Stimulated activated CD4-positive, alpha-beta T cell treated with anti-CD3 and anti-CD28 coated beads, TNF-alpha, amount 100 ng/mL, for 1 hour (primary cell): ENCODE data around the gene MTMR12.
"Not testable (repeated sequence)": the region's sequence is repeated elsewhere in the genome, so short reads cannot be mapped to it uniquely, and the experiment has no call there.

ENCODE experiments used
- DNase-seq, 3 donors: peaks; one replicate each; pipeline ENCODE4 v3.0.0-alpha.2; 2020; ENCODE audit warnings: low read depth in 3 of 3, low spot score in 1 of 3

Gene MTMR12

GRCh38 chr5:32325616-32326015 lies 12.9 kb upstream of the MTMR12 start:
- DNase-seq = no peak

DNA sequence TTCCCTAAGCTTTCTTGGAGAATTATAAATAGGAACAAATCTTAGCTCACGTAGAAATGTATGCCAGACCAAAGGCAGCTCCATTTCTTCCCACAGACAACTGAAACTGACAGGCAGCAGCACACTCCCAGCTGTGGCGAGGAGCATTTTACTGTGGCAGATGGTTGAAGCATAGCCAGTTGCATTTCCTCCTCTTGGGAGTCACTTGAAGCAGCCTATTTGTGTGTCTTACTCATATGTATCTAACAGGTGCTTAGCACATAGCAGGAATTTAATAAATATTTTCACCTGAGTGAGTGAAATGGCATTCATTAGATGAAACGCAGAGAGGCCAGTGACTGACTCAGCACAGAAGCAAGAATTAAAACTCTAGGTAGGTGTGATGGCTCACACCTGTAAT lies 12.3 kb upstream of the MTMR12 start:
- DNase-seq = no peak

DNA sequence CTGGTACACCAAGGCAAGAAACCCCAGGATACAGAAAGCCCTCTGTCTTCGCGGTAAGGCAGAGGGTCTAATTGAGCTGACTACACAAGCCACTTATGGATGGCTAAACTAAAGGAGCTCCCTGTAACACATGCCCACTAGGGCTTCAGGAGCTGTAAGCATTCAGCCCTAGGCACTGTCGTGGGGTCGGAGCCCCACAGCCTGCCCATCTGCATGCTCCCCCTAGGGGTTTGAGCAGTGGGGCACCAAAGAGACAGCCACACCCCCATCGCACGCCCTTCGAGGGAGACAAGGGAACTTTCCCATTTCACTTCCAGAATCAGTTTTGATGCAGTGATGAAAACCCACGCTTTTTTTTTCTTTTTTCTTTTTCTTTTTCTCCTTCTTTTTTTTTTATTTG lies 11.0 kb upstream of the MTMR12 start:
- no peak for DNase-seq

DNA sequence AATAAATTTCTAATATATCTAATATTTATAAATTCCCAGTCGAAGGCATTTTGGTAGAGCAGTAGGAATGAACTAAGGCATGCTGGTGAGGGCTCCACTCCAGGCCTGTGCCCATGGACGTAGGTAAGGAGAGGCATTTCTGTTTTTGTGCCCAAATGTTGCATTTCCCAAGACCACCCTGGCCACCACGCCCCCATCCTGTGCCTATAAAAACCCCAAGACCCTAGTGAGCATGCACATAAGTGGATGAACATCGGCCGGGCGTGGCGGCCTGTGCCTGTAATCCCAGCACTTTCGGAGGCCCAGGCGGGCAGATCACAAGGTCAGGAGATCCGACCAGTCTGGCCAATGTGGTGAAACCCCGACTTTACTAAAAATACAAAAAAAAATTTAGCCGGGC lies 10.1 kb upstream of the MTMR12 start:
- no peak for DNase-seq

DNA sequence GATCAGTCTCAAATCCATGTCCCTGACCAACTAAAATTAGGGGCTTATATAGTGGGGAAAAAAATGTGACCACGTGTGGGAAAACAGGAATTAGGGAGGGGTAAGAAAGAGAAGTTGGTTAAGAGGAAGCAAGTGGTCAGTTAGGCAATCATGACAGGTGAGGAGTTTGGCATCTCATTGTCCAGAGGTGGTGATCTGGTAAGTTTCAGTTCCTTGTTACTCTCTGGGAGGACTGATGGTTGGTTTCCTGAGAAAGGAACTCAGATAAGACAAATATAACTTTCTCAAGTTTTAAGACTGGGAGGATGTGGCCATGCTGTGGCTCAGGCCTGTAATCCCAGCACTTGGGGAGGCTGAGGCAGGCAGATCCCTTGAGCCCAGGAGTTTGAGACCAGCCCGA lies 9.0 kb upstream of the MTMR12 start:
- DNase-seq = not testable (repeated sequence)

- DNase-seq = no peak
These were observed 7.8 kb upstream of the MTMR12 start for GRCh38 chr5:32320576-32320975.

GRCh38 chr5:32319926-32320543 lies 7.3 kb upstream of the MTMR12 start:
- DNase-seq = no peak

GRCh38 chr5:32319392-32319791 lies 6.7 kb upstream of the MTMR12 start:
- DNase-seq = no peak

- DNase-seq = no peak
These were observed 4.3 kb upstream of the MTMR12 start for GRCh38 chr5:32317041-32317440.

GRCh38 chr5:32315221-32316014 lies 2.7 kb upstream of the MTMR12 start:
- DNase-seq = no peak

- DNase-seq = no peak
These were observed 1.9 kb upstream of the MTMR12 start for GRCh38 chr5:32314658-32315057.

GRCh38 chr5:32314152-32314488 lies 1.4 kb upstream of the MTMR12 start:
- not testable (repeated sequence) for DNase-seq

DNA sequence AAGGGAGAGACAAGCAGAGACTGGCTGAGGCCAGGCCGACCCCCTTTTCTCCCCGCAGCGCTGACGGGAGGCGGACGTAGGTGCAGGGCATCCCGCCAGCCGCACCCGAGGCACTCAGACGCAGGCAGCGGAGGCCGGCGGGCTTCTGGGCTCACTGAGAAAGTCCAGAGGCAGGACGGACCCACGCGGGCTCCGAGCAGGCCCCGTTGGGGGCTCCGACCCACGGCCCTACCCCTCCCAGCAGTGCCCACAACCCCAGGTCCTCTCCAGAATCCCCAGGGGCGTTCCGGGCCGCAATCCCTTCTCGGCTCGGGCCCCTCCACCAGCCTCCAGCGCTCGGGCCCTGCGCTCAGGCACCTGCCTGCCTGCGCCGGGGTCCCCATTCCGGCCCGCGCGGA lies 543 bp downstream of the MTMR12 start:
- peak in 2 of 3 donors; percentile 5 to 18 for DNase-seq

DNA sequence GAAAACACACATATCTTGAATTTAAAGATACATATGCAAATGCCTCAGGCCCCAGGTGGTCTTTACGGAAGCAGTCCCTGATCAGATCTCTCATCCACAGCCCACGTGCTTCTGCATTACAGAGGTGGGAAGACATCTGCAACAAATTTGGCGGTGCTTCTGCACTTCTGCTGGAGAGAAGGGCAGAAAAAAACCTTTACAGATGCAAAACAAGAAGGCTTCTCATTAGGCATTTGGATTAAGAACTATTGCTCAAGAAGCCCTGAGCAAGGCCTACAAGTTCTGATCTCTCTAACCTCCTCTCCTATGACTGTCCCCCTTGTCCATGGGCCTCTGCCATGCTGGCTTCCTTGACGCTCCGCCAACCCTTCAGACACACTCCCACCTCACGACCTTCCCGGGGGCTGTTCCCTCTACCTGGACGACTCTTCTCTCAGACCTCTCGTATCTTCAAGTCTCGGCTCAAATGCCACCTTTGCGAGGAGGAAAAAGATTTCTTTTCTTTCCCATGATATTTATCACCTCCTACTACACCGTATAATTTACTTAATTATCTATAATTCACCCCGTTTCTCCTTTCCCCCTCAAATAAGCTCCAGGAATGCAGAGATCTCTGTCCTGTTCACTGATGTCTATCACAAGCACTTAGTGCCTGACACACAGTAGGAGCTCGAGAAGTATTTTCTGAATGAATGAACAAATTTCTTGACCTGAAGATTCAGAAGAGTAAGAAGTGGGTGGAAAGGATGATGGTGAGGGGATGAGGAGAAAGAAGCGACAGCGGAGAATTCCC lies 1.1 kb downstream of the MTMR12 start:
- DNase-seq = no peak

- DNase-seq = no peak
These were observed 3.0 kb downstream of the MTMR12 start for GRCh38 chr5:32309761-32310160.

DNA sequence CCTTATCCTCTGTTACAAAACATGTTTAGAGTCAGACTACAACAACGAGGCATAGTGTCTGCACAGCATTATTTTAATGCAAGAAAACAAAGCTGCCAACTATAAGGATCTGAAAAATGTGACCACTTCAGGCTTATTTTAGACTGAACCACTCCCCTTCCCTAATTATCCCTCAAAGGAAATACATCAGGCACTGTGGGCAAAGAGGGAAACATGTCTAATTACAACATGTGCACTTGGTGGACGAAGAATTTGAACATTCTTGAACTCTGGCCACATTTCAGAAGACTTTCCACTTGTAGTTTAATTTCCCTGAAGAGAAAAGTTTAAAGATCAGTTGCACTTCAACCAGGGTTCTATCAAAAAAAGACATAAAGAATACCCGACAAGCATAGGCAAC lies 3.8 kb downstream of the MTMR12 start:
- no peak for DNase-seq

GRCh38 chr5:32307769-32308194 lies 5.0 kb downstream of the MTMR12 start:
- DNase-seq = no peak

- DNase-seq = no peak
These were observed 8.1 kb downstream of the MTMR12 start for GRCh38 chr5:32304622-32305021.

DNA sequence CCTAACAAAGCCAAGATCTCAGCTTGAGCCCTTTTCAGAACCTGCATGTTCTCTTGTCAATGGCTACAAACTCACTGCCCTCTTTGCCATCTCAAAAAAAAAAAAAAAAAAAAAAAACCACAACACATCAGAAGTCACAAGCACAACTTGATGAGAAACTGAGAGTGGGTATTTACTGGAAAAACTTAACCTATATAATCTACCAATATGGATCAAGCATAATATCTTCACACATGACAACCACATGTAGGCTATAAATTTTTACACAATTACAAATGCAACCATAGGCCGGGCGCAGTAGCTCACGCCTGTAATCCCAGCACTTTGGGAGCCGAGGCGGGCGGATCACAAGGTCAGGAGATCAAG lies 9.0 kb downstream of the MTMR12 start:
- DNase-seq = no peak

- no peak for DNase-seq
These were observed 9.6 kb downstream of the MTMR12 start for GRCh38 chr5:32302835-32303754.

DNA sequence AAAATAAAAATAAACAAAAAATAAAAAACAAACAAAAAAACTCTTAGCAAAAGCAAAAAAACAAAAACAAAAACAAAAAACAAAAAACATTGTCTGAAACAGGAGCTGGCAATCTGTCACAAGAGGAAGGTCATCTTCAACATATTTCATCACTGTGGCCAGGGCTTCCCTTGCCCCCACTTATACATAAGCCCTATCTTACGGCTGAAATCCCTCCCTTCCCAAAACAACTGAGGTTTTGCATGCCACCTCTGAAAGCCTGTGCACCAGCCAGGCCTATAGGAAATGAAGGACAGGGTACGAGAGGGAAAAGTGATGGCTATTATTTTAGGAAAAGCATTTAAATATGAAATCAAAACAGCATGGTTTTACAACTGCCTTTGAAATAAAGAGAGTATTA lies 10.8 kb downstream of the MTMR12 start:
- no peak for DNase-seq
